Lower leg skin (tissue), 4 donors: Measurements from ENCODE around the gene ARHGAP12. TPM values are rescaled to one million over a fixed set of nuclear protein-coding genes. Genes with fewer than 3 reads are reported as not detected.

ENCODE experiments used
- DNase-seq, 2 donors: peaks; one replicate each; pipeline ENCODE4 v3.0.0-alpha.2; 2019; ENCODE audit warnings: low spot score in 2 of 2
- H3K4me3 ChIP-seq: fragments of 200-600 bp; sonication (generic); 2 replicates; pipeline ENCODE4 v1.5.1; 2017; ENCODE audit warnings: mild to moderate bottlenecking, low read depth; ENCODE audit not compliant: poor library complexity, severe bottlenecking
- CTCF ChIP-seq, 3 donors: fragments of 450-650 bp; IDR thresholded peaks; one replicate each; pipeline ENCODE4 v1.5.1; 2016; ENCODE audit warnings: antibody characterized with exemption in 3 of 3, mild to moderate bottlenecking in 3 of 3, moderate library complexity in 2 of 3
- POLR2A ChIP-seq, 2 donors: fragments of 450-650 bp; IDR thresholded peaks; one replicate each; pipeline ENCODE4 v1.6.1; 2016 to 2017; ENCODE audit warnings: antibody characterized with exemption in 2 of 2, mild to moderate bottlenecking in 1 of 2, moderate library complexity in 1 of 2
- WGBS, 2 donors: methylation state at CpG; one replicate each; pipeline ENCODE4 v1.1.5; 2018; 5-methylcytosine and 5-hydroxymethylcytosine counted together
- intact Hi-C: fragments of 100-400 bp; cut with DNase I; formaldehyde crosslinking; loops from one replicate; pipeline ENCODE4 v1.15.0; 2023; ENCODE audit warnings: low total_unique reads
- total RNA-seq, 4 donors: library from RNA; depleted of rRNA; stranded (reverse); fragments of >200 nt; gene quantifications; one replicate each; pipeline ENCODE4 v1.1.0, GENCODE V29; 2016

ARHGAP12 gene, protein sequence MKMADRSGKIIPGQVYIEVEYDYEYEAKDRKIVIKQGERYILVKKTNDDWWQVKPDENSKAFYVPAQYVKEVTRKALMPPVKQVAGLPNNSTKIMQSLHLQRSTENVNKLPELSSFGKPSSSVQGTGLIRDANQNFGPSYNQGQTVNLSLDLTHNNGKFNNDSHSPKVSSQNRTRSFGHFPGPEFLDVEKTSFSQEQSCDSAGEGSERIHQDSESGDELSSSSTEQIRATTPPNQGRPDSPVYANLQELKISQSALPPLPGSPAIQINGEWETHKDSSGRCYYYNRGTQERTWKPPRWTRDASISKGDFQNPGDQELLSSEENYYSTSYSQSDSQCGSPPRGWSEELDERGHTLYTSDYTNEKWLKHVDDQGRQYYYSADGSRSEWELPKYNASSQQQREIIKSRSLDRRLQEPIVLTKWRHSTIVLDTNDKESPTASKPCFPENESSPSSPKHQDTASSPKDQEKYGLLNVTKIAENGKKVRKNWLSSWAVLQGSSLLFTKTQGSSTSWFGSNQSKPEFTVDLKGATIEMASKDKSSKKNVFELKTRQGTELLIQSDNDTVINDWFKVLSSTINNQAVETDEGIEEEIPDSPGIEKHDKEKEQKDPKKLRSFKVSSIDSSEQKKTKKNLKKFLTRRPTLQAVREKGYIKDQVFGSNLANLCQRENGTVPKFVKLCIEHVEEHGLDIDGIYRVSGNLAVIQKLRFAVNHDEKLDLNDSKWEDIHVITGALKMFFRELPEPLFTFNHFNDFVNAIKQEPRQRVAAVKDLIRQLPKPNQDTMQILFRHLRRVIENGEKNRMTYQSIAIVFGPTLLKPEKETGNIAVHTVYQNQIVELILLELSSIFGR
- 10 to 100 TPM; 29.9 to 35.2 (median 31.4) TPM for total RNA-seq

- TF ChIP-seq POLR2A (IDR thresholded peaks at IDR 0.05) = peak in 1 of 2 donors; percentile 38
- no peak for TF ChIP-seq CTCF (IDR thresholded peaks at IDR 0.05)
- intact Hi-C loops = no loop called here
- 0 to 1% methylated on average over 34 to 44 of the region's 92 CpGs for WGBS, 2 donors
These were observed at the start of gene ARHGAP12 for GRCh38 chr10:31928549-31929260. TSS of gene ARHGAP12 (minus strand) at chr10:31928831. CDS start at chr10:31908855, 19,976 bp downstream.

DNA sequence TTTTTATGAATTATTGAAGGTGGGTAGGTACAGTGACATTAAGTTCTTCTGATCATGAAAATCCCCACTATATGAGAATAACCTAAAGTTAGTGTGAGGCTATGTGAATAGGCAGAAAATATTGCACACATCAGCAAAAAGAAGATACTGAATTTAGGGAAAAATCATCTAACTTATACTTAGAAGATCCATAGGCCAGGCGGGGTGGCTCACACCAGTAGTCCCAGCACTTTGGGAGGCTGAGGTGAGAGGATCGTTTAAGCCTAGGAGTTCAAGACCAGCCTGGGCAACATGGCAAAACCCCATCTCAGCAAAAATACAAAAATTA is 49.5 kb upstream of the ARHGAP12 start:
- no peak for TF ChIP-seq CTCF (IDR thresholded peaks at IDR 0.05)
- TF ChIP-seq POLR2A (IDR thresholded peaks at IDR 0.05) = no peak
- no peak for DNase-seq
- intact Hi-C loops = no loop called here
- 68 to 78% methylated on average over 2 of the region's 2 CpGs for WGBS, 2 donors
- H3K4me3 ChIP-seq = no peak overlapping the region

More at GRCh38 chr10:31928549-31929260, at the start of gene ARHGAP12:
- DNase-seq = peak; percentile 91 to 99
- peak within 1 kb of the TSS; percentile 96 for H3K4me3 ChIP-seq

- WGBS, 2 donors = 55 to 58% methylated on average over 5 of the region's 5 CpGs
- DNase-seq = no peak
- H3K4me3 ChIP-seq = no peak overlapping the region
- intact Hi-C loops = no loop called here
- no peak for TF ChIP-seq POLR2A (IDR thresholded peaks at IDR 0.05)
- TF ChIP-seq CTCF (IDR thresholded peaks at IDR 0.05) = no peak
These were observed 49.0 kb upstream of the ARHGAP12 start for GRCh38 chr10:31977440-31978155.

- H3K4me3 ChIP-seq = no peak overlapping the region
- no peak for DNase-seq
- TF ChIP-seq CTCF (IDR thresholded peaks at IDR 0.05) = no peak
- TF ChIP-seq POLR2A (IDR thresholded peaks at IDR 0.05) = no peak
- intact Hi-C loops = no loop called here
- WGBS, 2 donors = 90 to 91% methylated on average over 6 of the region's 6 CpGs
These were observed 46.6 kb upstream of the ARHGAP12 start for GRCh38 chr10:31975157-31975765.
